H1 (cell line): ENCODE measurements around the gene DHRS2. TPM values are rescaled to one million over a fixed set of nuclear protein-coding genes. Genes with fewer than 3 reads are reported as not detected.
A peak's percentile ranks its signal among the peaks of the same experiment; 100 is the strongest.

Experiments
- ASH2L ChIP-seq: fragments of 200-600, 300-600 bp; sonication (generic); IDR thresholded peaks from one replicate; pipeline ENCODE4 v1.7.1; 2017; ENCODE audit warnings: low read length
- CEBPB ChIP-seq: IDR thresholded peaks from 2 replicates; pipeline ENCODE4 v1.6.1; 2012; ENCODE audit warnings: low read depth, low read length
- CTBP2 ChIP-seq: IDR thresholded peaks from 2 replicates; pipeline ENCODE4 v1.7.0; 2011; ENCODE audit warnings: borderline replicate concordance, mild to moderate bottlenecking, moderate library complexity, mixed read lengths, low read length; ENCODE audit not compliant: insufficient read depth, insufficient read length
- CTCF ChIP-seq, 3 experiments: IDR thresholded peaks; 1 replicate in 2 of 3; 2 replicates in 1 of 3; pipeline versions ENCODE4 v1.5.1 to v1.6.1; 2011; ENCODE audit warnings: low read length in 3 of 3, mild to moderate bottlenecking in 3 of 3, inconsistent platforms in 2 of 3, low read depth in 1 of 3, moderate library complexity in 1 of 3; ENCODE audit not compliant: insufficient read depth in 1 of 3; ENCODE audit errors: control extremely low read depth in 1 of 3
- EGR1 ChIP-seq: IDR thresholded peaks from 2 replicates; pipeline ENCODE4 v1.6.1; 2011; ENCODE audit warnings: low read depth, low read length, borderline replicate concordance
- EP300 ChIP-seq, 2 experiments: IDR thresholded peaks; 1 replicate in 1 of 2; 2 replicates in 1 of 2; pipeline ENCODE4 v1.6.1; 2011 to 2012; ENCODE audit warnings: low read depth in 2 of 2, low read length in 2 of 2, mild to moderate bottlenecking in 2 of 2, borderline replicate concordance in 1 of 2, inconsistent platforms in 1 of 2, moderate library complexity in 1 of 2
- FOSL1 ChIP-seq: IDR thresholded peaks from 2 replicates; pipeline ENCODE4 v1.6.1; 2011; ENCODE audit warnings: mild to moderate bottlenecking, low read depth, low read length, moderate library complexity; ENCODE audit not compliant: insufficient read depth
- MAFK ChIP-seq: IDR thresholded peaks from 2 replicates; pipeline ENCODE4 v1.6.1; 2012; ENCODE audit warnings: low read depth, mild to moderate bottlenecking, improper control_type of control experiment, low read length
- MAX ChIP-seq: IDR thresholded peaks from 2 replicates; pipeline ENCODE4 v1.6.1; 2012; ENCODE audit warnings: inconsistent platforms
- NANOG ChIP-seq: IDR thresholded peaks from 2 replicates; pipeline ENCODE4 v1.6.1; 2011; ENCODE audit warnings: low read length, low read depth, mild to moderate bottlenecking, inconsistent platforms; ENCODE audit not compliant: insufficient read depth, poor library complexity, severe bottlenecking
- POLR2A ChIP-seq, 2 experiments: IDR thresholded peaks; 1 replicate in 1 of 2; 2 replicates in 1 of 2; pipeline ENCODE4 v1.6.1; 2011; ENCODE audit warnings: low read depth in 2 of 2, low read length in 2 of 2, mild to moderate bottlenecking in 2 of 2; ENCODE audit errors: control extremely low read depth in 1 of 2
- POLR2AphosphoS5 ChIP-seq: IDR thresholded peaks from 2 replicates; pipeline ENCODE4 v1.6.1; 2011; ENCODE audit warnings: low read depth, low read length
- POU5F1 ChIP-seq: IDR thresholded peaks from 2 replicates; pipeline ENCODE4 v1.6.1; 2011; ENCODE audit warnings: low read depth, mild to moderate bottlenecking, low read length, moderate library complexity
- RAD21 ChIP-seq, 2 experiments: IDR thresholded peaks in 1 of 2; conservative IDR thresholded peaks in 1 of 2; 2 replicates each; pipeline ENCODE4 v1.6.1; 2011; ENCODE audit warnings: low read depth in 2 of 2, low read length in 2 of 2, improper control_type of control experiment in 1 of 2, inconsistent platforms in 1 of 2, mild to moderate bottlenecking in 1 of 2, moderate library complexity in 1 of 2
- RBBP5 ChIP-seq: IDR thresholded peaks from 2 replicates; pipeline ENCODE4 v1.7.1; 2012; ENCODE audit warnings: low read depth, mild to moderate bottlenecking, inconsistent platforms, low read length, moderate library complexity, borderline replicate concordance
- RFX5 ChIP-seq: IDR thresholded peaks from 2 replicates; pipeline ENCODE4 v1.6.1; 2011; ENCODE audit warnings: low read depth, low read length, improper control_type of control experiment, borderline replicate concordance
- SRF ChIP-seq: IDR thresholded peaks from 2 replicates; pipeline ENCODE4 v1.6.1; 2011; ENCODE audit warnings: mild to moderate bottlenecking, low read depth, low read length, moderate library complexity
- TAF1 ChIP-seq: IDR thresholded peaks from 2 replicates; pipeline ENCODE4 v1.6.1; 2011; ENCODE audit warnings: mild to moderate bottlenecking, low read depth, low read length
- TBP ChIP-seq: IDR thresholded peaks from 2 replicates; pipeline ENCODE4 v1.6.1; 2011; ENCODE audit warnings: low read depth, low read length, improper control_type of control experiment
- TEAD4 ChIP-seq: IDR thresholded peaks from 2 replicates; pipeline ENCODE4 v1.6.1; 2012; ENCODE audit warnings: low read depth, low read length, inconsistent platforms, mixed read lengths
- YY1 ChIP-seq: IDR thresholded peaks from 2 replicates; pipeline ENCODE4 v1.6.1; 2011; ENCODE audit warnings: low read depth, mild to moderate bottlenecking, low read length
- polyA plus RNA-seq, 7 experiments: library from polyadenylated mRNA; depleted of rRNA in 3 of 7; stranded (reverse) in 5 of 7; unstranded in 2 of 7; fragments of >200 nt in 5 of 7; fragments of 200-250 nt in 2 of 7; gene quantifications; 1 replicate in 5 of 7; 2 replicates in 1 of 7; 4 replicates in 1 of 7; pipeline versions ENCODE4 v1.2.1 to v1.2.3, GENCODE V29; 2011 to 2013; ENCODE audit warnings: missing spikeins in 2 of 7, mixed read lengths in 2 of 7
- total RNA-seq: library from RNA; stranded (reverse); fragmentation: NEBNext Ultra II Directional; extraction: Animal tissue kit (Norgen Biotek cat#: 25700); gene quantifications from 2 replicates; pipeline ENCODE4 v1.2.1, GENCODE V29; 2021

The DHRS2 gene
- total and polyA plus RNA-seq, 2 of the 8 experiments (the other 6 are each of a cell fraction or from before 2014, with no cell fraction given) = 1.1 to 3.5 TPM

- TF ChIP-seq POLR2AphosphoS5 (no peak), FOSL1 (no peak), EGR1 (no peak), CTCF (IDR thresholded peaks at IDR 0.05; ENCODE audit: control extremely low read depth in 1 of 3, insufficient read depth in 1 of 3, low read depth in 1 of 3, low read length in 3 of 3) (peak; percentile 88 to 95 (median 95)), EP300 (IDR thresholded peaks at IDR 0.05; ENCODE audit: borderline replicate concordance in 1 of 2, low read depth in 2 of 2, low read length in 2 of 2) (no peak), MAX (no peak), RBBP5 (no peak), MAFK (no peak), TBP (0 out of 2 replicates have a peak, but pooled peaks have one; percentile 46), RAD21 (IDR thresholded peaks at IDR 0.05 in 1 of 2, conservative IDR thresholded peaks at IDR 0.05 in 1 of 2; ENCODE audit: low read depth in 2 of 2, low read length in 2 of 2) (peak; percentile 90 to 92), TEAD4 (no peak), TAF1 (0 out of 2 replicates have a peak, but pooled peaks have one; percentile 22), POU5F1 (no peak), YY1 (peak; percentile 54; the same call in 1 of the 2 replicates), CEBPB (no peak), SRF (no peak), ASH2L (no peak), RFX5 (no peak), CTBP2 (no peak), NANOG (no peak), POLR2A (IDR thresholded peaks at IDR 0.05; ENCODE audit: control extremely low read depth in 1 of 2, low read depth in 2 of 2, low read length in 2 of 2) (no peak)
These were observed 47.1 kb upstream of the DHRS2 start (continued) for GRCh38 chr14:23588884-23589598.
